ENCODE data around the gene KLHL25.

Gene KLHL25

GRCh38 chr15:85763673-85764633 is 30.8 kb downstream of the KLHL25 start:
- Histone ChIP-seq H3K27ac (ENCODE audit: poor library complexity, severe bottlenecking) (no peak overlapping the region), H3K4me1 (ENCODE audit: insufficient read depth, poor library complexity, severe bottlenecking) (peaks cover 20% of the 10 kb centered on the region), H3K4me3 (ENCODE audit: severe bottlenecking) (no peak overlapping the region), H3K36me3 (ENCODE audit: low read depth) (no peaks in the 10 kb centered on the region), H3K9me3 (ENCODE audit: severe bottlenecking) (no peaks in the 10 kb centered on the region), H3K27me3 (ENCODE audit: insufficient read depth, poor library complexity, severe bottlenecking) (no peaks in the 10 kb centered on the region)
- ATAC-seq (ENCODE audit: low read depth) (no peak), DNase-seq (ENCODE audit: low spot score) (no peak)
- no peak for TF ChIP-seq CTCF (IDR thresholded peaks at IDR 0.05; ENCODE audit: poor library complexity, severe bottlenecking)

DNA sequence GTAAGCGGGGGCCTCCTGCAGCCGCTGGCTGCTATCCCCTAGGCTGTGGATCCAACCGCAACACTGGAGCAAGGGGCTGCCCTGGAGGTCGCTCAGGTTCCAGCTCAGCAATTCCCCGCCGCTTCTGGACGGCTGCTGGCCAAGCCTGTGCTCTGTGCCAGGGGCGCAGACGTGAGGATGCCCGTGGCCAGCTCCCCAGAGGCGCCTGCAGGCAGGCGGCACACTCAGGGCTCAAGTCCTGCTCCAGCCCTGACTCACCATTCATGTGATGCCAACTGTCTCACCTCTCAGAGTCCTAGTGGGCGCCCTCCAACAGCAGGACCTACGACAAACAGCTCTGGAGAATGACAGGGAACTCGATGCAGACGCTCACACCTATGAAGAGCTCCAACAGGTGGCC is 31.6 kb downstream of the KLHL25 start:
- Histone ChIP-seq H3K4me3 (ENCODE audit: severe bottlenecking) (no peak overlapping the region), H3K9me3 (ENCODE audit: severe bottlenecking) (no peaks in the 10 kb centered on the region), H3K27ac (ENCODE audit: poor library complexity, severe bottlenecking) (no peak overlapping the region), H3K27me3 (ENCODE audit: insufficient read depth, poor library complexity, severe bottlenecking) (no peaks in the 10 kb centered on the region), H3K36me3 (ENCODE audit: low read depth) (no peaks in the 10 kb centered on the region), H3K4me1 (ENCODE audit: insufficient read depth, poor library complexity, severe bottlenecking) (peaks cover 20% of the 10 kb centered on the region)
- ATAC-seq (ENCODE audit: low read depth) (no peak), DNase-seq (ENCODE audit: low spot score) (no peak)
- no peak for TF ChIP-seq CTCF (IDR thresholded peaks at IDR 0.05; ENCODE audit: poor library complexity, severe bottlenecking)

GRCh38 chr15:85762756-85763127 is 32.0 kb downstream of the KLHL25 start:
- ATAC-seq (ENCODE audit: low read depth): no peak
- H3K36me3 ChIP-seq (ENCODE audit: low read depth): no peaks in the 10 kb centered on the region

GRCh38 chr15:85762039-85762755 is 32.5 kb downstream of the KLHL25 start:
- ATAC-seq (ENCODE audit: low read depth) (no peak), DNase-seq (ENCODE audit: low spot score) (no peak)
- H3K9me3 ChIP-seq (ENCODE audit: severe bottlenecking): no peaks in the 10 kb centered on the region
- H3K4me3 ChIP-seq (ENCODE audit: severe bottlenecking): no peak overlapping the region
- peaks cover 20% of the 10 kb centered on the region for H3K4me1 ChIP-seq (ENCODE audit: insufficient read depth, poor library complexity, severe bottlenecking)
- H3K27ac ChIP-seq (ENCODE audit: poor library complexity, severe bottlenecking): peak overlapping the region; percentile 0
- TF ChIP-seq CTCF (IDR thresholded peaks at IDR 0.05; ENCODE audit: poor library complexity, severe bottlenecking): no peak
- H3K36me3 ChIP-seq (ENCODE audit: low read depth): no peaks in the 10 kb centered on the region
- no peaks in the 10 kb centered on the region for H3K27me3 ChIP-seq (ENCODE audit: insufficient read depth, poor library complexity, severe bottlenecking)

More at GRCh38 chr15:85762756-85763127, 32.0 kb downstream of the KLHL25 start:
- Histone ChIP-seq H3K27ac (ENCODE audit: poor library complexity, severe bottlenecking) (no peak overlapping the region), H3K27me3 (ENCODE audit: insufficient read depth, poor library complexity, severe bottlenecking) (no peaks in the 10 kb centered on the region), H3K4me1 (ENCODE audit: insufficient read depth, poor library complexity, severe bottlenecking) (peaks cover 20% of the 10 kb centered on the region), H3K9me3 (ENCODE audit: severe bottlenecking) (no peaks in the 10 kb centered on the region), H3K4me3 (ENCODE audit: severe bottlenecking) (no peak overlapping the region)
- DNase-seq (ENCODE audit: low spot score): no peak
- TF ChIP-seq CTCF (IDR thresholded peaks at IDR 0.05; ENCODE audit: poor library complexity, severe bottlenecking): no peak
